Skeletal muscle satellite cell (primary cell): ENCODE measurements around the gene GAPVD1. TPM values are rescaled to one million over a fixed set of nuclear protein-coding genes. Genes with fewer than 3 reads are reported as not detected.

Experiments used
- H3K27me3 ChIP-seq: 2 replicates; pipeline ENCODE4 v1.7.0; 2013; ENCODE audit warnings: low read length; ENCODE audit not compliant: control insufficient read depth, insufficient read depth
- H3K36me3 ChIP-seq: 2 replicates; pipeline ENCODE4 v1.7.0; 2013; ENCODE audit warnings: mild to moderate bottlenecking, control low read depth, low read length; ENCODE audit not compliant: insufficient read depth
- H3K4me1 ChIP-seq: 2 replicates; pipeline ENCODE4 v1.7.0; 2013; ENCODE audit warnings: low read length; ENCODE audit not compliant: control insufficient read depth, insufficient read depth
- H3K4me2 ChIP-seq: 2 replicates; pipeline ENCODE4 v1.7.0; 2013; ENCODE audit warnings: mild to moderate bottlenecking, low read length
- H3K4me3 ChIP-seq: 2 replicates; pipeline ENCODE4 v1.7.0; 2013; ENCODE audit warnings: low read length
- H3K9ac ChIP-seq: 2 replicates; pipeline ENCODE4 v1.7.0; 2013; ENCODE audit warnings: mild to moderate bottlenecking, low read depth, low read length, moderate library complexity
- H3K9me3 ChIP-seq: replicated peaks from 2 replicates; pipeline ENCODE4 v1.7.0; 2013; ENCODE audit warnings: mild to moderate bottlenecking, control low read depth, low read length
- small RNA-seq: library from RNA; depleted of rRNA; stranded (forward); fragments of <200 nt; gene quantifications from one replicate; pipeline ENCODE3, GENCODE V24; 2012

GAPVD1 gene

DNA sequence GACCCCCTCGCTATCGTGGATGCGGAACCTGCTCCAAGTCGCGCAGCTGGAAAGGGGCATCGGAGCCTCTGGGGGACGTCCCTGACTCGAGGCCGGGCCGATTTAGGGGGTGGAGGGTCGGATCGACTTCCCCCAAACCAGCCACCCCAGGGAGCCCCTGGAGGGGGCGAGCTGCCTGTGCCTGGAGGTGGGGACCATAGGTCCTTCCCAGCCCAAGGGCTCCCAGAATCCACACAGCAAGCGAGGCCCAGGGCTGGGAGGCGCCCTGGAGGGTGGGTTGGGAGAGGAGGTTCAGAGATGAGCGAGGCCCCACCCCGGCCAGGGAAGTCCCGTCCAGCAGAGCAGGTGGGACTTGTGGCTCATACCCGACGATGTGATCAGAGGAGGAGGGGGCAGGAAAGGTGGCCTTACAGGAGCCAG, 147.6 kb downstream of the GAPVD1 start:
- Histone ChIP-seq H3K27me3 (no peaks in the 10 kb centered on the region), H3K9ac (no peak overlapping the region), H3K36me3 (no peaks in the 10 kb centered on the region), H3K4me2 (no peak overlapping the region), H3K9me3 (no peaks in the 10 kb centered on the region), H3K4me3 (no peak overlapping the region), H3K4me1 (peaks cover 8% of the 10 kb centered on the region)

DNA sequence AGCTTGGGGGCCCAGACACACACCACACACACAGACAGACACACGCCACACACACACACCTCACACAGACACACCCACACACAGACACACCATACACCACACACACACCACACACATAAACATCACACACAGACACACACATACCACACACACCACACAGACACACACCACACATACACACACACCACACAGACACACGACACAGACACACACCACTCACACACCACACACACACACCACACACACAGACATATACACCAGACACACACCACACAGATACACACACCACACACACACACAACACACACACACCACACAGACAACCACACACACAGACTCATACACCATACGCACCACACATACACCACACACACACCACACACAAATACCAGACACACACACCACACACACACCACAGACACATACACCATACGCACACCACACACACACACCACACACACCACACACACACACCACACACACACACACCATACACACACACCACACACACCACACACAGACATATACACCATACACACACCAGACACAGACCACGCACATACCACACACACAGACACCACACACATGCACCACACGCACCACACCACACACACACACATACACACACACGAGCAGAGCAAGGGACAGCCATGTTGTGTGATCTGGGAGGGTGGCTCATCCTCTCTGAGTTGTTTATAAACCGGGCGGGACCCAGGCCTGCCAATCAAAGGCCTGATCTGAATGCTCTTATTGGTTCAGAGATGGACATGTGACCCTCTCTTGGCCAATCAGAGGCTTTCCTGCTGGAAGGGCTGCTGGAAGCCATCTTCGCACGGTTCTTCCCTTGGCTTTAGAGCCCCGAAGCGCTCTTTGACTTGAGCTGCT, 148.3 kb downstream of the GAPVD1 start:
- no peak overlapping the region for H3K9ac ChIP-seq
- H3K4me2 ChIP-seq = no peak overlapping the region
- H3K9me3 ChIP-seq = no peaks in the 10 kb centered on the region
- no peaks in the 10 kb centered on the region for H3K36me3 ChIP-seq
- H3K4me3 ChIP-seq = no peak overlapping the region
- peaks cover 8% of the 10 kb centered on the region for H3K4me1 ChIP-seq
- no peaks in the 10 kb centered on the region for H3K27me3 ChIP-seq

DNA sequence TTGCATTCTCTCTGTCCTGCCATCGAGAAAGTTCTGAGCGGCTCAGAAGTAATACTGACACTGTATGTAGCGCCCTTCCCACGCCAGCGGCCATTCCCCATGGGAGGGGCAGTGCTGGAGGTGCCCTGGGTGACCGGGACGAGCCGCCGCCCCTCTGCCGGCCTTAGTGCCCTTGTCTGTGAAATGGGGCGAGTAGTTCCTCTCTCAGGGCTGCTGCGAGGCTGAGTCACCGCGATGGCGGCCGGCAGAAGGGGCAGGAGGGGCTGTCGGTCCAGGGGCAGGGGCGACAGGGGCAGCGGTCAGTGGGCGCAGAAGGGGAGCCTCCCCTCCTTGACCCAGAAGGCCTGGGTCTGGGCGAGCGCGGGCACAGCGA, 148.9 kb downstream of the GAPVD1 start:
- peaks cover 8% of the 10 kb centered on the region for H3K4me1 ChIP-seq
- H3K4me2 ChIP-seq = no peak overlapping the region
- no peaks in the 10 kb centered on the region for H3K36me3 ChIP-seq
- H3K9ac ChIP-seq = no peak overlapping the region
- no peak overlapping the region for H3K4me3 ChIP-seq
- H3K9me3 ChIP-seq = no peaks in the 10 kb centered on the region
- no peaks in the 10 kb centered on the region for H3K27me3 ChIP-seq

DNA sequence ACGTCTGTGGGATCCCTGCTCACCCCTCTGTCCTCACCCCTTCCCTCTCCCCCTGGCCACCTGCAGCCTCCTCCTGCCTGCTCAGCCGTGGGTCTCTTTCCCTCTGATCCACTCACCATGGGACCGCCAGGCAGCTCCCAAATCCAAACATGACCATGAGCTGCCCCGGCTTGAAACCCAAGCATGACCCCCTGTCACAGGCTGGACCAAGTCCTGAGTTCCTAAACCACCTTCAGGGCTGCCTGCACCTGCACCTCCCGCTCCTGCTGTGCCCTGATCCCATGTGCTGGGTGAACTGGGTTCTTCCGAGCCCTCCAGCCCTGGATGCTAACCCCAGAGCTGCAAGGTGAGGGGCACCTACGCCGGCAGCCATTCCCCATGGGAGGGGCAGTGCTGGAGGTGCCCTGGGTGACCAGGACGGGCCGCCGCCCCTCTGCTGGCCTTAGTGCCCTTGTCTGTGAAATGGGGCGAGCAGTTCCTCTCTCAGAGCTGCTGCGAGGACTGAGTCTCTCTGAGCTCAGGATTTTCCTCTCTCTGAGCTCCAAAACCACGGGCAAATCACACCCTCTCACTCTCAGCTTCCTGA, 149.6 kb downstream of the GAPVD1 start:
- Histone ChIP-seq H3K9ac (no peak overlapping the region), H3K9me3 (no peaks in the 10 kb centered on the region), H3K4me2 (no peak overlapping the region), H3K27me3 (no peaks in the 10 kb centered on the region), H3K36me3 (no peaks in the 10 kb centered on the region), H3K4me3 (no peak overlapping the region), H3K4me1 (peaks cover 8% of the 10 kb centered on the region)

DNA sequence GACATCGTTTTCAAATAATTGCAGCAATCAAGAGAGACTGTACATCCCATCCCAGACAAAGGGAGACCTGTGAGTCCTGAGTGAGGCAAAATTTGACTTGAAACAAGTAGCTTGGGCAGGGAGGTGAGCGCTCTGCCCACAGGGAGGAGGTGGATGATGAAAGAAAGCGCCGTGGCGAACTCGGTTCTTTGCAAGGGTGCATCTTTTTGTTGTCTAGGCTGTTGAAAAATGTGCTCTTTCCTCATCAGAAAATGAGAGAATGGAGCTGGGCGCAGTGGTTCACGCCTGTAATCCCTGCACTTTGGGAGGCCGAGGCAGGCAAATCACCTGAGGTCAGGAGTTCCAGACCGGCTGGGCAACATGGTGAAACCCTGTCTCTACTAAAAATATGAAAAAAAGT, 150.5 kb downstream of the GAPVD1 start:
- Histone ChIP-seq H3K9ac (no peak overlapping the region), H3K27me3 (no peaks in the 10 kb centered on the region), H3K9me3 (no peaks in the 10 kb centered on the region), H3K4me1 (peaks cover 8% of the 10 kb centered on the region), H3K36me3 (no peaks in the 10 kb centered on the region), H3K4me2 (no peak overlapping the region), H3K4me3 (no peak overlapping the region)

DNA sequence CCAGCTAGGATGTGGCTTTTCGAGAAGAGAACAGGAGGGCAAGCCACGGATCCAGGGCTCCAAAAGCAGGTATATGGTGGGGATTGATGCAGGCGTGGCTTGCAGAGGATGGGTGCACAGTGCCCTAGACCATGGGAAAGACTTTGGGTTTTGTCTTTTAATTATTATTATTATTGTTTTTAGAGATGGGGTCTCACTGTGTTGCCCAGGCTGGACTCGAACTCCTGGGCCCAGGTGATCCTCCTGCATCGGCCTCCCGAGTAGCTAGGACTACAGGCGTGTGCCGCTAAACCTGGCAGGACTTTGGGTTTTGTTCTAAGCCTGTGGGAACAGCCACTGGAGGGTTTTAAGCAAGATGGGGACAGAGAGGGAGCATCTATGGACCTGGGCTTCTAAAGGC, 152.0 kb downstream of the GAPVD1 start:
- Histone ChIP-seq H3K4me3 (no peak overlapping the region), H3K36me3 (no peaks in the 10 kb centered on the region), H3K4me2 (no peak overlapping the region), H3K9me3 (no peaks in the 10 kb centered on the region), H3K27me3 (no peaks in the 10 kb centered on the region), H3K9ac (no peak overlapping the region), H3K4me1 (peaks cover under 1% of the 10 kb centered on the region)

DNA sequence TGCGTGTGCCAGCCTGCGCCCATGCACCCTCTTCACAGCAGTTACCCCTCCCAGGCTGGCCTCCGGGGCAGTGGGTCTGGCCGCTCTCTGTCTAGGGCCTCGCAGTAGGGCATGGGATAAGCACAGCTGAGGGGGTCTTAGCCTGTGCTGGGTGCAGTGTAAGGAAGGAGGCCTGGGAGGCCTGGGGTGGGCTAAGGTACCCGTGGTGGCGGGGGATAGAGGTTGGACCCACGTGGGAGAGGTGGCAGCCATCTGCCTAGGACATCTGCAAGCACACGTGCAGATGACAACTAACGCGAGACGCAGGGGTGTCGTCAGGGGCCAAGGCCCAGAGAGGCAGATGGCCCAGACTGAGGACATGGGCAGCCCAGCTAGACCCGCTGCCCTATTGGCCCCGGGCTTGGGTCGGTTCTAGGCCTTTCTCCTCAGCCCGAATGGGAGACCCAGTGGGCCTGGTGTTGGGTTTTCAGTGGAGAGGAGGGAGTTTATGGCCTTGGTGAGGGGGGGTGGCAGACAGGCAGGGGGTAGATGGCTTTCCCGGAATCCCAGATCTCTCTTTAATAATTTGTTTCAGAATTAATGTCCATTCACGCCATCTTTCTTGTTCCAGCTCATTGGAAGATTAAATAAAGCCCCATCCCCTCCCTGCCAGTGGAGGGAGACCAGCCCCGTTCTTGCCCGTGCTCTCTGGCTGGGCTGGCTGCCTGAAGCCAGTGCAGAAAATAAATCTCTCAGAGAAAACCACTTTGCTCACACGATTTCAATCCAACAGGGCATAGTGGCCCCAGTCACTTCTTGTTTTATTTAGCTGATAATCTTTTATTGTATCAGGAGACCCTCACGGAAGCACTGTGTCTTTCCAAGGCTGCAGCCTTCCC, 154.2 kb downstream of the GAPVD1 start:
- Histone ChIP-seq H3K27me3 (no peaks in the 10 kb centered on the region), H3K9me3 (no peaks in the 10 kb centered on the region), H3K9ac (no peak overlapping the region), H3K4me3 (no peak overlapping the region), H3K4me2 (no peak overlapping the region), H3K4me1 (no peaks in the 10 kb centered on the region), H3K36me3 (no peaks in the 10 kb centered on the region)

DNA sequence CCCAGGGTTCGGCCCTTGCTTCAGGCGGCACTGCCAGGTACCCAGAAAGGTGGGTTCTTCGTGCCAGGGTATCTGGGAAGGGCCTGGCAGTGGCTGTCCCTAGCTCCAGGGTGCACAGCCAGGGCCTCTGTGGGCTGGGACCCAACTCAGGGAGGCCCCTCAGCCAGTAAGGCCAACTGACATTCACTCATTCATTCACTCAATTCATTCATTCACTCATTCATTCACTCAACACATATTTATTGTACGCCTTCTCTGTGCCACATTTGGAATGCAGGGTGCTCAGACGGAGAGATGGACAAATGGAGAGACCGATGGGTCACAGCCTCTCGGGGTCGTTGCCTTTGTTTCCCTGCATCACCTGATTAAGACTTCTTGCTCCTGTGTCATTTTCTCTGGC, 154.9 kb downstream of the GAPVD1 start:
- H3K27me3 ChIP-seq = no peaks in the 10 kb centered on the region
- H3K4me2 ChIP-seq = no peak overlapping the region
- H3K4me1 ChIP-seq = no peaks in the 10 kb centered on the region
- no peaks in the 10 kb centered on the region for H3K36me3 ChIP-seq
- H3K9me3 ChIP-seq = no peaks in the 10 kb centered on the region
- H3K9ac ChIP-seq = no peak overlapping the region
- no peak overlapping the region for H3K4me3 ChIP-seq

Small RNA genes lying within 50 kb of the gene (small RNA-seq; reads per million reads assigned to genes)
- gene AL354710.1 (not detected), gene RNU6-1020P (not detected)
